AG08395 (cell line): Measurements from ENCODE around the gene SLC15A2.

Experiments used
- DNase-seq: peaks from one replicate; pipeline ENCODE4 v3.0.0; 2012; ENCODE audit warnings: mixed read lengths, low spot score

The SLC15A2 gene

GRCh38 chr3:121980450-121980796, 86.2 kb downstream of the SLC15A2 start:
- no peak for DNase-seq

GRCh38 chr3:121981473-121981872, 87.3 kb downstream of the SLC15A2 start:
- no peak for DNase-seq

- DNase-seq: no peak
Observed at GRCh38 chr3:121985846-121986245, 91.6 kb downstream of the SLC15A2 start.

GRCh38 chr3:121988146-121988545, 93.9 kb downstream of the SLC15A2 start:
- DNase-seq: no peak

GRCh38 chr3:121989943-121990342, 95.7 kb downstream of the SLC15A2 start:
- no peak for DNase-seq

GRCh38 chr3:121992601-121993560, 98.7 kb downstream of the SLC15A2 start:
- no peak for DNase-seq
